Measurements from ENCODE around the gene USP16.

USP16 gene

GRCh38 chr21:29096218-29097015 is 71.9 kb downstream of the USP16 start:
- Histone ChIP-seq H3K27ac (no peak overlapping the region), H3K4me2 (no peak overlapping the region)
- TF ChIP-seq CTCF (conservative IDR thresholded peaks at IDR 0.05; ENCODE audit: low read depth, low read length), result no peak

GRCh38 chr21:29098156-29098555 is 73.7 kb downstream of the USP16 start:
- Histone ChIP-seq H3K9ac (no peak overlapping the region), H2AFZ (ENCODE audit: low read depth) (no peak overlapping the region), H3K4me3 (IDR thresholded peaks at IDR 0.05; ENCODE audit: insufficient read depth, low read depth, low read length) (no peak overlapping the region), H4K20me1 (ENCODE audit: insufficient read depth) (no peaks in the 10 kb centered on the region), H3K27ac (no peak overlapping the region), H3K4me1 (ENCODE audit: low read depth, poor library complexity, severe bottlenecking) (peaks cover 6% of the 10 kb centered on the region), H3K27me3 (ENCODE audit: insufficient read depth, low read depth) (no peaks in the 10 kb centered on the region), H3K36me3 (ENCODE audit: insufficient read depth) (no peaks in the 10 kb centered on the region), H3K79me2 (ENCODE audit: insufficient read depth, low read depth) (no peaks in the 10 kb centered on the region), H3K4me2 (no peak overlapping the region)
- TF ChIP-seq CTCF (conservative IDR thresholded peaks at IDR 0.05; ENCODE audit: low read depth, low read length), result no peak

More at GRCh38 chr21:29096218-29097015, 71.9 kb downstream of the USP16 start:
- Histone ChIP-seq H3K9ac (no peak overlapping the region), H3K4me3 (IDR thresholded peaks at IDR 0.05; ENCODE audit: insufficient read depth, low read depth, low read length) (no peak overlapping the region), H3K79me2 (ENCODE audit: insufficient read depth, low read depth) (no peaks in the 10 kb centered on the region), H3K36me3 (ENCODE audit: insufficient read depth) (no peaks in the 10 kb centered on the region), H4K20me1 (ENCODE audit: insufficient read depth) (no peaks in the 10 kb centered on the region), H3K27me3 (ENCODE audit: insufficient read depth, low read depth) (no peaks in the 10 kb centered on the region), H2AFZ (ENCODE audit: low read depth) (no peak overlapping the region), H3K4me1 (ENCODE audit: low read depth, poor library complexity, severe bottlenecking) (peaks cover 10% of the 10 kb centered on the region)

GRCh38 chr21:29102791-29103257 is 78.4 kb downstream of the USP16 start:
- no peaks in the 10 kb centered on the region for H3K27me3 ChIP-seq (ENCODE audit: insufficient read depth, low read depth)
- H3K27ac ChIP-seq, result no peak overlapping the region
- H3K36me3 ChIP-seq (ENCODE audit: insufficient read depth), result no peaks in the 10 kb centered on the region
- H3K79me2 ChIP-seq (ENCODE audit: insufficient read depth, low read depth), result no peaks in the 10 kb centered on the region
- no peak overlapping the region for H3K9ac ChIP-seq
- H2AFZ ChIP-seq (ENCODE audit: low read depth), result no peak overlapping the region
- H4K20me1 ChIP-seq (ENCODE audit: insufficient read depth), result no peaks in the 10 kb centered on the region
- H3K4me2 ChIP-seq, result no peak overlapping the region
- peaks cover 17% of the 10 kb centered on the region for H3K4me1 ChIP-seq (ENCODE audit: low read depth, poor library complexity, severe bottlenecking)
- no peak for TF ChIP-seq CTCF (conservative IDR thresholded peaks at IDR 0.05; ENCODE audit: low read depth, low read length)
- no peak overlapping the region for H3K4me3 ChIP-seq (IDR thresholded peaks at IDR 0.05; ENCODE audit: insufficient read depth, low read depth, low read length)

All from KMS-11 (cell line).